Mammary epithelial cell (primary cell): ENCODE data around the gene SRPK2.

ENCODE experiments used
- CTCF ChIP-seq, 2 donors: IDR thresholded peaks in 1 of 2; conservative IDR thresholded peaks in 1 of 2; 2 replicates each; pipeline ENCODE4 v1.5.1; 2011 to 2012; ENCODE audit warnings: inconsistent platforms in 2 of 2, low read length in 2 of 2, mild to moderate bottlenecking in 2 of 2, control low read depth in 1 of 2, low read depth in 1 of 2; ENCODE audit not compliant: insufficient read depth in 1 of 2; ENCODE audit errors: extremely low read depth in 1 of 2
- EZH2 ChIP-seq: IDR thresholded peaks from 2 replicates; pipeline ENCODE4 v1.6.1; 2012; ENCODE audit warnings: low read length, inconsistent platforms, borderline replicate concordance

GRCh38 chr7:105399043-105399725 lies 10.5 kb upstream of the SRPK2 start:
- TF ChIP-seq CTCF (conservative IDR thresholded peaks at IDR 0.05 in 1 of 2, IDR thresholded peaks at IDR 0.05 in 1 of 2; ENCODE audit: extremely low read depth in 1 of 2, insufficient read depth in 1 of 2, low read depth in 1 of 2, low read length in 2 of 2) (peak; percentile 17 to 32), EZH2 (no peak)
